A549 (cell line): Measurements from ENCODE around the gene SMLR1. TPM values are rescaled to one million over a fixed set of nuclear protein-coding genes. Genes with fewer than 3 reads are reported as not detected.

Source experiments
- ATAC-seq, 2 experiments: fragments of 200-7000 bp in 1 of 2; fragments of >200 bp in 1 of 2; cut with Nextera tagmentation in 1 of 2; cut with Tn5 transposase in 1 of 2; 3 replicates each; pipeline versions ENCODE4 v1.8.0 to v1.9.1; 2018 to 2020; ENCODE audit warnings: mild to moderate bottlenecking in 1 of 2, moderate library complexity in 1 of 2
- CTCF ChIA-PET: fragments of 300-600 bp; sonication (Branson Sonifier 250); formaldehyde crosslinking; extraction: SDS; loops from one replicate; lab custom pipeline; 2021; ENCODE audit warnings: antibody characterized with exemption, inconsistent platforms; lab: Yijun Ruan, JAX
- POLR2A ChIA-PET: fragments of 350-600 bp; formaldehyde crosslinking; extraction: SDS; loops from one replicate; lab custom pipeline; 2021; ENCODE audit warnings: antibody characterized with exemption, inconsistent platforms; lab: Yijun Ruan, JAX
- DNase-seq, 2 experiments: peaks; one replicate each; pipeline versions ENCODE4 v3.0.0 to v3.0.0-alpha.2; 2011 to 2016; ENCODE audit warnings: low read depth in 1 of 2, low spot score in 1 of 2
- FAIRE-seq: peaks from 2 replicates; lab custom pipeline; 2011; peaks lifted over from hg19 to GRCh38; lab: Jason Lieb, UNC
- H3K27ac ChIP-seq, 2 experiments: fragments of >200 bp; sonication (Bioruptor Twin); formaldehyde crosslinking; 3 replicates each; pipeline ENCODE4 v1.5.1; 2016 to 2017
- H3K4me1 ChIP-seq: fragments of >200 bp; sonication (Bioruptor Twin); formaldehyde crosslinking; 3 replicates; pipeline ENCODE4 v1.6.1; 2016
- H3K4me2 ChIP-seq: fragments of >200 bp; sonication (Bioruptor Twin); formaldehyde crosslinking; 3 replicates; pipeline ENCODE4 v1.6.1; 2016
- H3K4me3 ChIP-seq: fragments of >200 bp; sonication (Bioruptor Twin); formaldehyde crosslinking; 3 replicates; pipeline ENCODE4 v1.5.1; 2016
- H3K9me3 ChIP-seq: fragments of >200 bp; sonication (Bioruptor Twin); formaldehyde crosslinking; 3 replicates; pipeline ENCODE4 v1.6.1; 2016
- CBX2 ChIP-seq: fragments of 200-600 bp; sonication (generic); IDR thresholded peaks from 2 replicates; pipeline ENCODE4 v1.6.1; 2016; ENCODE audit warnings: low read depth, mild to moderate bottlenecking, borderline replicate concordance
- CEBPB ChIP-seq, 2 experiments: fragments of >200 bp in 1 of 2; sonication (Bioruptor Twin) in 1 of 2; formaldehyde crosslinking in 1 of 2; IDR thresholded peaks; 2 replicates each; pipeline ENCODE4 v1.6.1; 2012 to 2016
- FOSL2 ChIP-seq, 2 experiments: fragments of 450-650 bp in 1 of 2; fragments of >200 bp in 1 of 2; sonication (Bioruptor Twin) in 1 of 2; formaldehyde crosslinking; IDR thresholded peaks; 2 replicates each; pipeline versions ENCODE4 v1.5.0 to v1.6.1; 2016 to 2020; ENCODE audit warnings: mild to moderate bottlenecking in 1 of 2, moderate library complexity in 1 of 2
- HES2 ChIP-seq: fragments of >200 bp; sonication (Bioruptor Twin); formaldehyde crosslinking; IDR thresholded peaks from 2 replicates; pipeline ENCODE4 v1.6.1; 2016
- HMGXB4 ChIP-seq: fragments of 250-450 bp; sonication (Bioruptor Pico); IDR thresholded peaks from 2 replicates; pipeline ENCODE4 v1.5.0; 2021; ENCODE audit warnings: mild to moderate bottlenecking, moderate library complexity, borderline replicate concordance
- HOXA7 ChIP-seq: fragments of 250-450 bp; sonication (Bioruptor Pico); IDR thresholded peaks from 2 replicates; pipeline ENCODE4 v1.5.0; 2020; ENCODE audit warnings: mild to moderate bottlenecking, moderate library complexity
- HOXB5 ChIP-seq: fragments of 250-450 bp; sonication (Bioruptor Pico); IDR thresholded peaks from 2 replicates; pipeline ENCODE4 v1.5.0; 2020; ENCODE audit warnings: mild to moderate bottlenecking, moderate library complexity
- JUN ChIP-seq, 2 experiments: fragments of >200 bp; sonication (Bioruptor Twin); formaldehyde crosslinking; IDR thresholded peaks; 2 replicates in 1 of 2; 3 replicates in 1 of 2; pipeline ENCODE4 v1.6.1; 2016 to 2017
- MAZ ChIP-seq: fragments of 150-350 bp; IDR thresholded peaks from 2 replicates; pipeline ENCODE4 v1.6.1; 2014; ENCODE audit warnings: antibody characterized with exemption, low read depth, low read length, borderline replicate concordance
- NFE2L2 ChIP-seq: fragments of 150-350 bp; conservative IDR thresholded peaks from 2 replicates; pipeline ENCODE4 v1.6.1; 2014; ENCODE audit warnings: low read length
- PHF8 ChIP-seq: fragments of 200-600 bp; sonication (generic); IDR thresholded peaks from 2 replicates; pipeline ENCODE4 v1.6.1; 2016; ENCODE audit warnings: low read depth, mild to moderate bottlenecking, antibody characterized with exemption, moderate library complexity, borderline replicate concordance
- RAD21 ChIP-seq, 2 experiments: fragments of >200 bp in 1 of 2; sonication (Bioruptor Twin) in 1 of 2; formaldehyde crosslinking in 1 of 2; IDR thresholded peaks in 1 of 2; conservative IDR thresholded peaks in 1 of 2; 2 replicates in 1 of 2; 3 replicates in 1 of 2; pipeline ENCODE4 v1.6.1; 2012 to 2018; ENCODE audit warnings: inconsistent platforms in 1 of 2
- RFX5 ChIP-seq: fragments of 450-650 bp; IDR thresholded peaks from 2 replicates; pipeline ENCODE4 v1.7.1; 2014; ENCODE audit warnings: antibody characterized with exemption, mild to moderate bottlenecking, moderate library complexity
- RNF2 ChIP-seq: fragments of 200-600 bp; sonication (generic); IDR thresholded peaks from 2 replicates; pipeline ENCODE4 v1.6.1; 2016; ENCODE audit warnings: low read depth, mild to moderate bottlenecking, antibody characterized with exemption, moderate library complexity, borderline replicate concordance
- SMC3 ChIP-seq: fragments of >200 bp; sonication (Bioruptor Twin); formaldehyde crosslinking; IDR thresholded peaks from 3 replicates; pipeline ENCODE4 v1.6.1; 2018; ENCODE audit warnings: inconsistent platforms
- TFCP2L1 ChIP-seq: fragments of 250-450 bp; sonication (Bioruptor Pico); IDR thresholded peaks from 2 replicates; pipeline ENCODE4 v1.5.0; 2021; ENCODE audit warnings: mild to moderate bottlenecking
- TP53 ChIP-seq: fragments of 250-450 bp; sonication (Bioruptor Pico); IDR thresholded peaks from 2 replicates; pipeline ENCODE4 v1.5.0; 2021; ENCODE audit warnings: mild to moderate bottlenecking, moderate library complexity
- ZC3H11A ChIP-seq: fragments of 450-650 bp; IDR thresholded peaks from 2 replicates; pipeline ENCODE4 v1.6.1; 2014; ENCODE audit warnings: antibody characterized with exemption, mild to moderate bottlenecking
- WGBS: methylation state at CpG from one replicate; pipeline ENCODE4 v1.1.6; 2017; ENCODE audit errors: missing lambda C conversion rate; 5-methylcytosine and 5-hydroxymethylcytosine counted together
- polyA plus RNA-seq, 4 experiments: library from polyadenylated mRNA; depleted of rRNA in 3 of 4; stranded (reverse); fragments of >200 nt; fragmentation: RNase III in 1 of 4; extraction: RNeasy Plus Mini Kit Qiagen cat#74134 plus additional on column Dnase treatment in 1 of 4; gene quantifications; 2 replicates in 3 of 4; 3 replicates in 1 of 4; pipeline ENCODE4 v1.2.3, GENCODE V29; 2011 to 2017
- TF ChIP-seq, protein P1 (sequence below): fragments of >200 bp; sonication (Bioruptor Twin); formaldehyde crosslinking; IDR thresholded peaks from 3 replicates; pipeline ENCODE4 v1.5.1; 2016
- TF ChIP-seq, protein P2 (sequence below): IDR thresholded peaks from 2 replicates; pipeline ENCODE4 v1.6.1; 2012
- TF ChIP-seq, protein P3 (sequence below): fragments of >200 bp; sonication (Bioruptor Twin); formaldehyde crosslinking; IDR thresholded peaks from 3 replicates; pipeline ENCODE4 v1.6.1; 2016

Gene SMLR1
- polyA plus RNA-seq, 2 of the 4 experiments (the other 2 are of a cell fraction) = 0.03 to 0.05 TPM

GRCh38 chr6:130859161-130859867 is 32.1 kb downstream of the SMLR1 start (continued):
- TF ChIP-seq TP53 = no peak
- no peak for TF ChIP-seq NFE2L2
- TF ChIP-seq HOXA7 (CRISPR knock-in tag) = no peak
- TF ChIP-seq, protein P1, sequence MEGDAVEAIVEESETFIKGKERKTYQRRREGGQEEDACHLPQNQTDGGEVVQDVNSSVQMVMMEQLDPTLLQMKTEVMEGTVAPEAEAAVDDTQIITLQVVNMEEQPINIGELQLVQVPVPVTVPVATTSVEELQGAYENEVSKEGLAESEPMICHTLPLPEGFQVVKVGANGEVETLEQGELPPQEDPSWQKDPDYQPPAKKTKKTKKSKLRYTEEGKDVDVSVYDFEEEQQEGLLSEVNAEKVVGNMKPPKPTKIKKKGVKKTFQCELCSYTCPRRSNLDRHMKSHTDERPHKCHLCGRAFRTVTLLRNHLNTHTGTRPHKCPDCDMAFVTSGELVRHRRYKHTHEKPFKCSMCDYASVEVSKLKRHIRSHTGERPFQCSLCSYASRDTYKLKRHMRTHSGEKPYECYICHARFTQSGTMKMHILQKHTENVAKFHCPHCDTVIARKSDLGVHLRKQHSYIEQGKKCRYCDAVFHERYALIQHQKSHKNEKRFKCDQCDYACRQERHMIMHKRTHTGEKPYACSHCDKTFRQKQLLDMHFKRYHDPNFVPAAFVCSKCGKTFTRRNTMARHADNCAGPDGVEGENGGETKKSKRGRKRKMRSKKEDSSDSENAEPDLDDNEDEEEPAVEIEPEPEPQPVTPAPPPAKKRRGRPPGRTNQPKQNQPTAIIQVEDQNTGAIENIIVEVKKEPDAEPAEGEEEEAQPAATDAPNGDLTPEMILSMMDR = no peak
- TF ChIP-seq PHF8 = no peak
- no peak for TF ChIP-seq RNF2

DNA sequence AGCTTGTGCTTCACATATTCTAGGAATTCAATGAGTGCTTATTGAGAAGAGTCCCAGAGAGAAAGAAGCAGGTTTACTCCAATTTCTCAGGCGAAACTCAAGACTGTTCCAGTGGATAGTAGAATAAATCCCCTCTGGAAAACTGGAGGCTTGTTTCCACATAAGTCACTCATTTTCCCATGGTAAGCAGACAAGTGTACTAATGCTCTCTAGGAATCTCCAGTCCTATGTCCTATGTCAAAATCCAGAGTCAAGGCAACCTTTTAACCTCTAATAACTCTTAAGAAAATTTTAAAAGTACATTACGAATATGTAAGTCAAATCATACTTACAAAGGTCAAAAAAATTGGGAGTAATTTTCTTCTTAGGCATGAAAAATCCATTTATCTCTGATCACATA is 35.2 kb downstream of the SMLR1 start:
- H3K4me3 ChIP-seq = no peak overlapping the region
- POLR2A ChIA-PET = no interaction called here
- no peak for DNase-seq
- WGBS = 97% methylated on average over 2 of the region's 2 CpGs
- ATAC-seq = no peak
- FAIRE-seq = no peak
- CTCF ChIA-PET = no interaction called here
- no peak for TF ChIP-seq NFE2L2
- no peak for TF ChIP-seq TP53
- no peak for TF ChIP-seq MAZ
- TF ChIP-seq HES2 = no peak
- TF ChIP-seq TFCP2L1 (CRISPR knock-in tag) = no peak
- TF ChIP-seq SMC3 = no peak
- no peak for TF ChIP-seq FOSL2 (IDR thresholded peaks at IDR 0.05)
- no peak for TF ChIP-seq FOSL2 (CRISPR knock-in tag; IDR thresholded peaks at IDR 0.05)
- TF ChIP-seq, protein P2, sequence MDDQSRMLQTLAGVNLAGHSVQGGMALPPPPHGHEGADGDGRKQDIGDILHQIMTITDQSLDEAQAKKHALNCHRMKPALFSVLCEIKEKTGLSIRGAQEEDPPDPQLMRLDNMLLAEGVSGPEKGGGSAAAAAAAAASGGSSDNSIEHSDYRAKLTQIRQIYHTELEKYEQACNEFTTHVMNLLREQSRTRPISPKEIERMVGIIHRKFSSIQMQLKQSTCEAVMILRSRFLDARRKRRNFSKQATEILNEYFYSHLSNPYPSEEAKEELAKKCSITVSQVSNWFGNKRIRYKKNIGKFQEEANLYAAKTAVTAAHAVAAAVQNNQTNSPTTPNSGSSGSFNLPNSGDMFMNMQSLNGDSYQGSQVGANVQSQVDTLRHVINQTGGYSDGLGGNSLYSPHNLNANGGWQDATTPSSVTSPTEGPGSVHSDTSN = no peak
- TF ChIP-seq, protein P3, sequence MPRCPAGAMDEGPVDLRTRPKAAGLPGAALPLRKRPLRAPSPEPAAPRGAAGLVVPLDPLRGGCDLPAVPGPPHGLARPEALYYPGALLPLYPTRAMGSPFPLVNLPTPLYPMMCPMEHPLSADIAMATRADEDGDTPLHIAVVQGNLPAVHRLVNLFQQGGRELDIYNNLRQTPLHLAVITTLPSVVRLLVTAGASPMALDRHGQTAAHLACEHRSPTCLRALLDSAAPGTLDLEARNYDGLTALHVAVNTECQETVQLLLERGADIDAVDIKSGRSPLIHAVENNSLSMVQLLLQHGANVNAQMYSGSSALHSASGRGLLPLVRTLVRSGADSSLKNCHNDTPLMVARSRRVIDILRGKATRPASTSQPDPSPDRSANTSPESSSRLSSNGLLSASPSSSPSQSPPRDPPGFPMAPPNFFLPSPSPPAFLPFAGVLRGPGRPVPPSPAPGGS = no peak
- TF ChIP-seq RFX5 = no peak
- no peak for TF ChIP-seq RAD21 (conservative IDR thresholded peaks at IDR 0.05 in 1 of 2, IDR thresholded peaks at IDR 0.05 in 1 of 2)
- no peak for TF ChIP-seq JUN (IDR thresholded peaks at IDR 0.05)
- TF ChIP-seq HMGXB4 = no peak
- TF ChIP-seq HOXB5 = no peak
- TF ChIP-seq ZC3H11A = no peak
- no peak for TF ChIP-seq CEBPB (IDR thresholded peaks at IDR 0.05)
- TF ChIP-seq CBX2 = no peak
- no peaks in the 10 kb centered on the region for H3K4me1 ChIP-seq
- no peaks in the 10 kb centered on the region for H3K9me3 ChIP-seq
- H3K27ac ChIP-seq = no peak overlapping the region
- no peak overlapping the region for H3K4me2 ChIP-seq
